SU-DHL-6 (cell line): ENCODE results near the gene NTN3.

ENCODE experiments used
- CTCF ChIP-seq: fragments of 200-600 bp; sonication (generic); IDR thresholded peaks from one replicate; pipeline ENCODE4 v1.5.1; 2017; ENCODE audit warnings: antibody characterized with exemption, mild to moderate bottlenecking, low read length, moderate library complexity; ENCODE audit not compliant: insufficient read depth, poor library complexity, severe bottlenecking
- EZH2phosphoT487 ChIP-seq: fragments of 200-600 bp; sonication (generic), shearing (Covaris generic); conservative IDR thresholded peaks from 2 replicates; pipeline ENCODE4 v1.6.1; 2018; ENCODE audit warnings: mild to moderate bottlenecking, antibody characterized with exemption, low read length, moderate library complexity, mixed read lengths

DNA sequence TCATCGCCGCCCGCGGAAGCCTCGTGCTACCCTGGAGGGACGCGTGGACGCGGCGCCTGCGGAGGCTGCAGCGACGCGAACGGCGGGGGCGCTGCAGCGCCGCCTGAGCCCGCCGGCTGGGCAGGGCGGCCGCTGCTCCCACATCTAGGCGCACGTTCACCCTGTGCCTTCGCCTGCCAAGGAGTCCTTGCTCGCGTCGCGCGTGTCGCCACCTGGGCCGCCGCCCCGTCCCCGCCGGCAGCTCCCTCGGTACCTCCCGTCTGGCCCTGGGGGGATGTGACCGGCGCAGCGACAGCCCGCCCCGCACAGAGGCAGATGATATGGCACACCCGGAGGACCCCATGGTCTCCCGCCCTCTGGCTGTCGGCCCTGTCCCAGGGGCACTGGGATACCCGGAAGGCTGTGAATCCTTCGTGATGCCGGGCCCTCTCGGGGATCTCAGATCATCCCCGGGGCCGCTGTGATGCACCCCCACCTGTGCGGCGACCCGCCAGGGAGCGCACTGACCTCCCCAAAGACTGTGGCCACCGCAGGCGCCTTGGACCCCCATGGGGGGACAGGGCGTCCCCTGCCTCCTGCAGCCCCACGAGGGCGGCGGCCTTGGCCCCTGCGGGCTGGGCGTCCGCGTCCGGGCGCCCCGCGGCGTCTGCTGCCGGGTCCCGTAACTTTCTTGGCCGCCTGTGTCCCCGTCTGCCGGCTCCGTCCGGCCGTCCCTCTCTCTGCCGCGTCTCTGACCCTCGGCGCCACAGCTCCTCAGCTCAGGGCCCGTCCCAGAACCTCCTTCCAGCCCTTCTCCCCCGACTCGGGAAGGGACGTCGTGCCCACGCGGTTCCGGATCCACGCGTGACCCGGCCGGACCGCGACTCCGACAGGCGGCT is 3.1 kb downstream of the NTN3 start:
- TF ChIP-seq CTCF, result no peak
- TF ChIP-seq EZH2phosphoT487, result no peak
